Activated CD4-positive, alpha-beta memory T cell treated with anti-CD3 and anti-CD28 coated beads for 36 hours (primary cell): Measurements from ENCODE around the gene NOTCH2. TPM values are rescaled to one million over a fixed set of nuclear protein-coding genes. Genes with fewer than 3 reads are reported as not detected.

Source experiments
- CTCF ChIA-PET: fragments of 350-600 bp; sonication (Branson Sonifier 250); formaldehyde crosslinking; loops from one replicate; lab custom pipeline; 2021; ENCODE audit warnings: antibody characterized with exemption, inconsistent platforms; lab: Charles Lee
- POLR2A ChIA-PET: fragments of 350-600 bp; sonication (Branson Sonifier 250); formaldehyde crosslinking; loops from one replicate; lab custom pipeline; 2021; ENCODE audit warnings: antibody characterized with exemption; lab: Charles Lee
- DNase-seq: peaks from one replicate; pipeline ENCODE4 v3.0.0-alpha.2; 2020
- H3K27ac Mint-ChIP-seq: one replicate; pipeline ENCODE4 v1.8.0; 2021; ENCODE audit warnings: mixed read lengths
- H3K27me3 Mint-ChIP-seq: one replicate; pipeline ENCODE4 v1.8.0; 2021; ENCODE audit warnings: mixed read lengths
- H3K36me3 Mint-ChIP-seq: one replicate; pipeline ENCODE4 v1.8.0; 2021; ENCODE audit warnings: mixed read lengths
- H3K4me1 Mint-ChIP-seq: one replicate; pipeline ENCODE4 v1.8.0; 2021; ENCODE audit warnings: low read depth, mixed read lengths
- H3K4me3 Mint-ChIP-seq: one replicate; pipeline ENCODE4 v1.8.0; 2021; ENCODE audit warnings: mild to moderate bottlenecking, mixed read lengths
- H3K9me3 Mint-ChIP-seq: one replicate; pipeline ENCODE4 v1.8.0; 2021; ENCODE audit warnings: mixed read lengths
- intact Hi-C: fragments of 100-400 bp; cut with micrococcal nuclease; formaldehyde crosslinking; loops from one replicate; pipeline ENCODE4 v1.15.1; 2023
- total RNA-seq, 2 experiments: library from RNA; stranded (reverse); gene quantifications; one replicate each; pipeline ENCODE4 v1.2.3, GENCODE V29; 2021

Gene NOTCH2
- total RNA-seq, 2 experiments from 2014 or later: 57.2 to 62.4 TPM

GRCh38 chr1:119966020-119966419, 103.4 kb downstream of the NOTCH2 start:
- Mint-ChIP-seq H3K27ac (no peak overlapping the region), H3K36me3 (peaks cover 42% of the 10 kb centered on the region), H3K9me3 (no peaks in the 10 kb centered on the region), H3K4me3 (no peak overlapping the region), H3K27me3 (no peaks in the 10 kb centered on the region), H3K4me1 (peaks cover 6% of the 10 kb centered on the region)
- ChIA-PET CTCF (interaction anchor here (1.3 kb wide), 1 partner anchor 80 kb away, joined by 4 read pairs; no protein-coding TSS in a partner anchor), POLR2A (no interaction called here)
- DNase-seq: no peak
- intact Hi-C loops: no loop called here

GRCh38 chr1:119964673-119965363, 104.6 kb downstream of the NOTCH2 start:
- Mint-ChIP-seq H3K27ac (no peak overlapping the region), H3K4me3 (no peak overlapping the region), H3K9me3 (no peaks in the 10 kb centered on the region), H3K36me3 (peaks cover 41% of the 10 kb centered on the region), H3K4me1 (peaks cover 6% of the 10 kb centered on the region), H3K27me3 (no peaks in the 10 kb centered on the region)
- no peak for DNase-seq
- CTCF ChIA-PET: interaction anchor here (0.6 to 1.4 kb wide), 3 partner anchors 16 to 156 kb away, joined by 3 to 5 read pairs (median 4); no protein-coding TSS in a partner anchor
- intact Hi-C loops: no loop called here
- POLR2A ChIA-PET: no interaction called here

- ChIA-PET CTCF (interaction anchor here (1.1 to 6.3 kb wide), 2 partner anchors 10 to 13 kb away, joined by 3 to 28 read pairs; no protein-coding TSS in a partner anchor), POLR2A (no interaction called here)
- peaks cover 38% of the 10 kb centered on the region for H3K36me3 Mint-ChIP-seq
These were observed 107.0 kb downstream of the NOTCH2 start for GRCh38 chr1:119962296-119962968.

GRCh38 chr1:119960501-119960900, 109.0 kb downstream of the NOTCH2 start:
- no peaks in the 10 kb centered on the region for H3K4me1 Mint-ChIP-seq
- H3K4me3 Mint-ChIP-seq: no peak overlapping the region

More at GRCh38 chr1:119962296-119962968, 107.0 kb downstream of the NOTCH2 start:
- intact Hi-C loops: no loop called here
- no peak overlapping the region for H3K27ac Mint-ChIP-seq
- H3K9me3 Mint-ChIP-seq: no peaks in the 10 kb centered on the region
- H3K4me1 Mint-ChIP-seq: no peaks in the 10 kb centered on the region
- H3K27me3 Mint-ChIP-seq: no peaks in the 10 kb centered on the region
- no peak for DNase-seq
- no peak overlapping the region for H3K4me3 Mint-ChIP-seq

GRCh38 chr1:119959268-119960220, 109.9 kb downstream of the NOTCH2 start:
- CTCF ChIA-PET: interaction anchor here (0.9 to 6.3 kb wide), 2 partner anchors 9 to 10 kb away, joined by 5 to 28 read pairs; no protein-coding TSS in a partner anchor
- H3K9me3 Mint-ChIP-seq: no peaks in the 10 kb centered on the region
- H3K27ac Mint-ChIP-seq: no peak overlapping the region
- intact Hi-C loops: no loop called here
- peaks cover 20% of the 10 kb centered on the region for H3K36me3 Mint-ChIP-seq
- no peak for DNase-seq
- H3K4me1 Mint-ChIP-seq: peaks cover 5% of the 10 kb centered on the region
- H3K27me3 Mint-ChIP-seq: no peaks in the 10 kb centered on the region
- POLR2A ChIA-PET: interaction anchor here (0.7 kb wide), 1 partner anchor 27 kb away, joined by 3 read pairs; no protein-coding TSS in a partner anchor
- no peak overlapping the region for H3K4me3 Mint-ChIP-seq

More at GRCh38 chr1:119960501-119960900, 109.0 kb downstream of the NOTCH2 start:
- Mint-ChIP-seq H3K36me3 (peaks cover 26% of the 10 kb centered on the region), H3K27ac (no peak overlapping the region), H3K9me3 (no peaks in the 10 kb centered on the region), H3K27me3 (no peaks in the 10 kb centered on the region)
- ChIA-PET POLR2A (no interaction called here), CTCF (interaction anchor here (0.9 to 6.3 kb wide), 2 partner anchors 8 to 11 kb away, joined by 5 to 28 read pairs; no protein-coding TSS in a partner anchor)
- intact Hi-C loops: no loop called here
- no peak for DNase-seq

GRCh38 chr1:119958223-119958622, 111.2 kb downstream of the NOTCH2 start:
- peaks cover 19% of the 10 kb centered on the region for H3K36me3 Mint-ChIP-seq
- H3K9me3 Mint-ChIP-seq: no peaks in the 10 kb centered on the region
- H3K4me1 Mint-ChIP-seq: peaks cover 14% of the 10 kb centered on the region
- intact Hi-C loops: no loop called here
- CTCF ChIA-PET: interaction anchor here (6.3 kb wide), 1 partner anchor 9 kb away, joined by 28 read pairs; no protein-coding TSS in a partner anchor
- no peak overlapping the region for H3K4me3 Mint-ChIP-seq
- POLR2A ChIA-PET: no interaction called here
- no peak for DNase-seq
- no peak overlapping the region for H3K27ac Mint-ChIP-seq
- H3K27me3 Mint-ChIP-seq: no peaks in the 10 kb centered on the region

- peaks cover 14% of the 10 kb centered on the region for H3K4me1 Mint-ChIP-seq
- no peaks in the 10 kb centered on the region for H3K27me3 Mint-ChIP-seq
- no peak overlapping the region for H3K4me3 Mint-ChIP-seq
- no peak overlapping the region for H3K27ac Mint-ChIP-seq
- intact Hi-C loops: no loop called here
- CTCF ChIA-PET: interaction anchor here (1.6 to 6.3 kb wide), 4 partner anchors 7 to 70 kb away, joined by 4 to 28 read pairs (median 8); no protein-coding TSS in a partner anchor
- DNase-seq: no peak
- peaks cover 17% of the 10 kb centered on the region for H3K36me3 Mint-ChIP-seq
- POLR2A ChIA-PET: no interaction called here
- H3K9me3 Mint-ChIP-seq: no peaks in the 10 kb centered on the region
These were observed 113.2 kb downstream of the NOTCH2 start for GRCh38 chr1:119956306-119956705.

GRCh38 chr1:119954476-119955422, 114.7 kb downstream of the NOTCH2 start:
- Mint-ChIP-seq H3K9me3 (no peaks in the 10 kb centered on the region), H3K4me3 (no peak overlapping the region), H3K36me3 (peaks cover 19% of the 10 kb centered on the region), H3K27me3 (no peaks in the 10 kb centered on the region), H3K4me1 (peaks cover 14% of the 10 kb centered on the region), H3K27ac (no peak overlapping the region)
- ChIA-PET CTCF (interaction anchor here (1.7 kb wide), 1 partner anchor 13 kb away, joined by 7 read pairs; no protein-coding TSS in a partner anchor), POLR2A (no interaction called here)
- intact Hi-C loops: loop anchor here (2.0 kb wide), 1 partner anchor 14 kb away; no protein-coding TSS in a partner anchor
- no peak for DNase-seq

GRCh38 chr1:119953266-119953998, 116.0 kb downstream of the NOTCH2 start:
- H3K27me3 Mint-ChIP-seq: no peaks in the 10 kb centered on the region
- peaks cover 14% of the 10 kb centered on the region for H3K4me1 Mint-ChIP-seq
- H3K9me3 Mint-ChIP-seq: no peaks in the 10 kb centered on the region
- intact Hi-C loops: no loop called here
- ChIA-PET POLR2A (no interaction called here), CTCF (interaction anchor here (1.7 kb wide), 1 partner anchor 15 kb away, joined by 7 read pairs; no protein-coding TSS in a partner anchor)
- DNase-seq: no peak
- peak overlapping the region; percentile 21 for H3K27ac Mint-ChIP-seq
- peaks cover 16% of the 10 kb centered on the region for H3K36me3 Mint-ChIP-seq
- H3K4me3 Mint-ChIP-seq: no peak overlapping the region

GRCh38 chr1:119952496-119952895, 117.0 kb downstream of the NOTCH2 start:
- no peak overlapping the region for H3K4me3 Mint-ChIP-seq
- intact Hi-C loops: no loop called here
- no peak for DNase-seq
- peaks cover 14% of the 10 kb centered on the region for H3K4me1 Mint-ChIP-seq
- no peaks in the 10 kb centered on the region for H3K27me3 Mint-ChIP-seq
- no peak overlapping the region for H3K27ac Mint-ChIP-seq
- peaks cover 14% of the 10 kb centered on the region for H3K36me3 Mint-ChIP-seq
- ChIA-PET POLR2A (no interaction called here), CTCF (interaction anchor here (4.4 kb wide), 1 partner anchor 16 kb away, joined by 23 read pairs; no protein-coding TSS in a partner anchor)
- no peaks in the 10 kb centered on the region for H3K9me3 Mint-ChIP-seq
